ENCODE data around the gene EBF4. TPM values are rescaled to one million over a fixed set of nuclear protein-coding genes. Genes with fewer than 3 reads are reported as not detected.

Gene EBF4
- polyA plus RNA-seq, 3 donors: 0.12 TPM; not detected in 2

- Mint-ChIP-seq H3K4me1 (peaks cover 25% of the 10 kb centered on the region), H3K9me3 (peaks cover 0 to 14% (median 8%) of the 10 kb centered on the region in 7 donors)
- H3K4me2 ChIP-seq (replicated peaks; ENCODE audit: extremely low read depth, low read length, poor library complexity, severe bottlenecking): no peak overlapping the region
Measured at GRCh38 chr20:2748551-2749342, 56.2 kb downstream of the EBF4 start.

More at GRCh38 chr20:2748551-2749342, 56.2 kb downstream of the EBF4 start:
- Mint-ChIP-seq H3K27me3 (ENCODE audit: low read depth in 3 of 3) (peaks cover 37 to 70% (median 39%) of the 10 kb centered on the region in 3 donors), H3K27ac (no peak overlapping the region), H3K36me3 (peaks cover under 1 to 11% of the 10 kb centered on the region in 2 donors), H3K4me3 (no peak overlapping the region)
- Histone ChIP-seq H3K4me1 (ENCODE audit: control insufficient read depth in 1 of 2, insufficient read depth in 2 of 2, low read length in 2 of 2) (peaks cover 27 to 33% of the 10 kb centered on the region in 2 donors), H3K4me3 (replicated peaks in 1 of 3; ENCODE audit: low read depth in 2 of 3, low read length in 3 of 3) (no peak overlapping the region), H3K36me3 (replicated peaks in 1 of 2; ENCODE audit: control insufficient read depth in 1 of 2, insufficient read depth in 2 of 2, low read length in 2 of 2) (no peaks in the 10 kb centered on the region), H3K79me2 (ENCODE audit: insufficient read depth, low read length) (no peaks in the 10 kb centered on the region), H3K27me3 (ENCODE audit: control insufficient read depth in 2 of 2, insufficient read depth in 2 of 2, low read length in 2 of 2) (peaks cover 15 to 32% of the 10 kb centered on the region in 2 donors), H2AFZ (ENCODE audit: insufficient read depth, low read depth, low read length, poor library complexity, severe bottlenecking) (no peak overlapping the region), H3K9me3 (replicated peaks in 1 of 2; ENCODE audit: control insufficient read depth in 1 of 2, insufficient read depth in 1 of 2, low read length in 2 of 2) (peaks cover 0 to 3% of the 10 kb centered on the region in 2 donors), H4K20me1 (ENCODE audit: insufficient read depth, low read length) (no peaks in the 10 kb centered on the region), H3K27ac (ENCODE audit: low read depth in 1 of 2, low read length in 2 of 2) (no peak overlapping the region), H3K9ac (ENCODE audit: insufficient read depth, low read length, poor library complexity, severe bottlenecking) (no peak overlapping the region)
- no peak for DNase-seq
- TF ChIP-seq CTCF (IDR thresholded peaks at IDR 0.05): no peak
- 77% methylated on average over 7 of the region's 10 CpGs for WGBS (ENCODE audit: insufficient coverage)
- intact Hi-C loops (cut with micrococcal nuclease): loop anchor here in 1 of 2 donors (10.0 kb wide), 1 partner anchor 256 kb away; no protein-coding TSS in a partner anchor
